Caco-2 (cell line): ENCODE results near the gene DMRT1. TPM values are rescaled to one million over a fixed set of nuclear protein-coding genes. Genes with fewer than 3 reads are reported as not detected.

ENCODE experiments used
- BruUV-seq: library from RNA; stranded (reverse); fragments of 400-500 nt; replicated peaks from 2 replicates; lab custom pipeline; 2021; lab: Mats Ljungman, UMichigan
- CTCF ChIA-PET: fragments of 300-600 bp; sonication (Branson Sonifier 250); formaldehyde crosslinking; loops from one replicate; lab custom pipeline; 2022; ENCODE audit warnings: antibody characterized with exemption; lab: Charles Lee
- POLR2A ChIA-PET: fragments of 300-600 bp; sonication (Branson Sonifier 250); formaldehyde crosslinking; loops from one replicate; lab custom pipeline; 2022; ENCODE audit warnings: antibody characterized with exemption; lab: Charles Lee
- DNase-seq, 2 experiments: peaks; one replicate each; pipeline versions ENCODE4 v3.0.0 to v3.0.0-alpha.2; 2020 to 2022
- H3K27me3 ChIP-seq: replicated peaks from 2 replicates; pipeline ENCODE4 v1.6.0; 2011; ENCODE audit warnings: low read length; ENCODE audit not compliant: control insufficient read depth, insufficient read depth
- H3K36me3 ChIP-seq: 2 replicates; pipeline ENCODE4 v1.5.1; 2011; ENCODE audit warnings: low read length; ENCODE audit not compliant: control insufficient read depth, insufficient read depth
- H3K4me1 ChIP-seq: fragments of 250-450 bp; sonication (Bioruptor Pico); 2 replicates; pipeline ENCODE4 v1.5.1; 2020; ENCODE audit warnings: mild to moderate bottlenecking
- H3K4me3 ChIP-seq: 2 replicates; pipeline ENCODE4 v1.5.1; 2011; ENCODE audit warnings: low read depth, mild to moderate bottlenecking, control low read depth, low read length
- H3K9me3 ChIP-seq: fragments of 250-450 bp; sonication (Bioruptor Pico); 2 replicates; pipeline ENCODE4 v1.5.1; 2020; ENCODE audit warnings: mild to moderate bottlenecking, moderate library complexity
- H3K27ac Mint-ChIP-seq: one replicate; pipeline ENCODE4 v1.8.0; 2022; ENCODE audit warnings: mixed read lengths; ENCODE audit not compliant: unreplicated experiment
- H3K27me3 Mint-ChIP-seq: one replicate; pipeline ENCODE4 v1.8.0; 2022; ENCODE audit warnings: mixed read lengths; ENCODE audit not compliant: insufficient read depth, unreplicated experiment
- H3K36me3 Mint-ChIP-seq: one replicate; pipeline ENCODE4 v1.8.0; 2022; ENCODE audit warnings: mild to moderate bottlenecking, mixed read lengths; ENCODE audit not compliant: insufficient read depth, unreplicated experiment
- H3K4me1 Mint-ChIP-seq: one replicate; pipeline ENCODE4 v1.8.0; 2022; ENCODE audit warnings: low read depth, mixed read lengths; ENCODE audit not compliant: unreplicated experiment
- H3K4me3 Mint-ChIP-seq: one replicate; pipeline ENCODE4 v1.8.0; 2022; ENCODE audit warnings: mild to moderate bottlenecking, moderate library complexity, mixed read lengths; ENCODE audit not compliant: unreplicated experiment
- H3K9me3 Mint-ChIP-seq: one replicate; pipeline ENCODE4 v1.8.0; 2022; ENCODE audit warnings: mixed read lengths; ENCODE audit not compliant: unreplicated experiment
- CTCF ChIP-seq, 2 experiments: fragments of 200-600 bp in 1 of 2; IDR thresholded peaks; 1 replicate in 1 of 2; 2 replicates in 1 of 2; pipeline versions ENCODE4 v1.5.1 to v1.8.0; 2011 to 2022; ENCODE audit warnings: antibody characterized with exemption in 1 of 2, control low read depth in 1 of 2, inconsistent platforms in 1 of 2, low read depth in 1 of 2, low read length in 1 of 2, mild to moderate bottlenecking in 1 of 2, moderate library complexity in 1 of 2; ENCODE audit not compliant: insufficient read depth in 1 of 2, severe bottlenecking in 1 of 2, unreplicated experiment in 1 of 2
- intact Hi-C: fragments of 100-400 bp; cut with micrococcal nuclease; formaldehyde crosslinking; loops from one replicate; pipeline ENCODE4 v1.10.0; 2022; ENCODE audit not compliant: unreplicated experiment
- total RNA-seq: library from RNA; stranded (reverse); gene quantifications from 2 replicates; pipeline ENCODE4 v1.2.3, GENCODE V29; 2022

The DMRT1 gene
- total RNA-seq, 1 experiment from 2014 or later: not detected

GRCh38 chr9:795869-796268, 45.6 kb upstream of the DMRT1 start:
- Mint-ChIP-seq H3K9me3 (no peaks in the 10 kb centered on the region), H3K27ac (no peak overlapping the region), H3K4me3 (no peak overlapping the region), H3K4me1 (no peaks in the 10 kb centered on the region), H3K27me3 (no peaks in the 10 kb centered on the region), H3K36me3 (no peaks in the 10 kb centered on the region)
- intact Hi-C loops: no loop called here
- 0 out of 2 replicates have a peak, but pooled peaks cover 5% of the 10 kb centered on the region for H3K4me1 ChIP-seq
- H3K9me3 ChIP-seq: no peaks in the 10 kb centered on the region
- H3K27me3 ChIP-seq: no peaks in the 10 kb centered on the region
- CTCF ChIA-PET: no interaction called here
- TF ChIP-seq CTCF (IDR thresholded peaks at IDR 0.05; ENCODE audit: insufficient read depth in 1 of 2, low read depth in 1 of 2, low read length in 1 of 2, severe bottlenecking in 1 of 2, unreplicated experiment in 1 of 2): no peak
- no peak overlapping the region for H3K4me3 ChIP-seq
- no TSS peak for BruUV-seq
- no peak for DNase-seq
- no peaks in the 10 kb centered on the region for H3K36me3 ChIP-seq
- POLR2A ChIA-PET: no interaction called here

GRCh38 chr9:800591-801150, 40.8 kb upstream of the DMRT1 start:
- H3K9me3 Mint-ChIP-seq: no peaks in the 10 kb centered on the region
- H3K27me3 Mint-ChIP-seq: no peaks in the 10 kb centered on the region
- ChIA-PET CTCF (no interaction called here), POLR2A (no interaction called here)
- no peak overlapping the region for H3K27ac Mint-ChIP-seq
- Histone ChIP-seq H3K36me3 (no peaks in the 10 kb centered on the region), H3K9me3 (no peaks in the 10 kb centered on the region), H3K4me3 (no peak overlapping the region), H3K27me3 (no peaks in the 10 kb centered on the region), H3K4me1 (0 out of 2 replicates have a peak, but pooled peaks cover 5% of the 10 kb centered on the region)
- no peak overlapping the region for H3K4me3 Mint-ChIP-seq
- no peak for DNase-seq
- H3K36me3 Mint-ChIP-seq: no peaks in the 10 kb centered on the region
- intact Hi-C loops: no loop called here
- H3K4me1 Mint-ChIP-seq: peaks cover 5% of the 10 kb centered on the region
- TF ChIP-seq CTCF (IDR thresholded peaks at IDR 0.05; ENCODE audit: insufficient read depth in 1 of 2, low read depth in 1 of 2, low read length in 1 of 2, severe bottlenecking in 1 of 2, unreplicated experiment in 1 of 2): no peak
- BruUV-seq: no TSS peak

GRCh38 chr9:801399-802071, 40.0 kb upstream of the DMRT1 start:
- TF ChIP-seq CTCF (IDR thresholded peaks at IDR 0.05; ENCODE audit: insufficient read depth in 1 of 2, low read depth in 1 of 2, low read length in 1 of 2, severe bottlenecking in 1 of 2, unreplicated experiment in 1 of 2): no peak
- no peaks in the 10 kb centered on the region for H3K36me3 Mint-ChIP-seq
- H3K27me3 ChIP-seq: no peaks in the 10 kb centered on the region
- no peak overlapping the region for H3K27ac Mint-ChIP-seq
- no peaks in the 10 kb centered on the region for H3K9me3 ChIP-seq
- H3K4me3 Mint-ChIP-seq: no peak overlapping the region
- CTCF ChIA-PET: no interaction called here
- BruUV-seq: no TSS peak
- no peaks in the 10 kb centered on the region for H3K27me3 Mint-ChIP-seq
- no peak for DNase-seq
- intact Hi-C loops: no loop called here
- POLR2A ChIA-PET: no interaction called here
- H3K4me1 ChIP-seq: 0 out of 2 replicates have a peak, but pooled peaks cover 5% of the 10 kb centered on the region
- no peaks in the 10 kb centered on the region for H3K36me3 ChIP-seq
- H3K9me3 Mint-ChIP-seq: no peaks in the 10 kb centered on the region
- peaks cover 5% of the 10 kb centered on the region for H3K4me1 Mint-ChIP-seq
- no peak overlapping the region for H3K4me3 ChIP-seq
